Mesendoderm (in vitro differentiated cells): Measurements from ENCODE around the gene KIF24.
"Not testable (repeated sequence)": the region's sequence is repeated elsewhere in the genome, so short reads cannot be mapped to it uniquely, and the experiment has no call there.

ENCODE experiments used
- DNase-seq: peaks from one replicate; pipeline ENCODE4 v3.0.0; 2013
- H2AK5ac ChIP-seq: 2 replicates; pipeline ENCODE4 v1.6.1; 2013; ENCODE audit warnings: low read length, inconsistent platforms
- H2BK120ac ChIP-seq: 2 replicates; pipeline ENCODE4 v1.6.1; 2013; ENCODE audit warnings: low read depth, mild to moderate bottlenecking, low read length, moderate library complexity, mixed read lengths
- H2BK15ac ChIP-seq: replicated peaks from 2 replicates; pipeline ENCODE4 v1.6.1; 2013; ENCODE audit warnings: low read depth, mild to moderate bottlenecking, moderate library complexity
- H2BK5ac ChIP-seq: 2 replicates; pipeline ENCODE4 v1.6.1; 2013; ENCODE audit warnings: low read length, inconsistent platforms
- H3K18ac ChIP-seq: 2 replicates; pipeline ENCODE4 v1.6.1; 2013; ENCODE audit warnings: mild to moderate bottlenecking, low read length, mixed read lengths
- H3K23ac ChIP-seq: one replicate; pipeline ENCODE4 v1.6.1; 2013; ENCODE audit warnings: low read length
- H3K27ac ChIP-seq: 2 replicates; pipeline ENCODE4 v1.5.1; 2013; ENCODE audit warnings: low read depth, mild to moderate bottlenecking, inconsistent platforms, low read length, moderate library complexity
- H3K27me3 ChIP-seq: 2 replicates; pipeline ENCODE4 v1.6.1; 2013; ENCODE audit warnings: low read length, control low read depth, mild to moderate bottlenecking, inconsistent platforms; ENCODE audit not compliant: insufficient read depth, poor library complexity
- H3K36me3 ChIP-seq: 2 replicates; pipeline ENCODE4 v1.6.1; 2013; ENCODE audit warnings: low read length, inconsistent platforms; ENCODE audit not compliant: control insufficient read depth, insufficient read depth
- H3K4ac ChIP-seq: one replicate; pipeline ENCODE4 v1.6.1; 2013; ENCODE audit warnings: low read depth, mild to moderate bottlenecking, low read length, moderate library complexity
- H3K4me1 ChIP-seq: 2 replicates; pipeline ENCODE4 v1.6.1; 2013; ENCODE audit warnings: low read depth, low read length, inconsistent platforms; ENCODE audit not compliant: control insufficient read depth
- H3K4me2 ChIP-seq: 2 replicates; pipeline ENCODE4 v1.6.1; 2013; ENCODE audit warnings: low read length
- H3K4me3 ChIP-seq: 2 replicates; pipeline ENCODE4 v1.5.1; 2013; ENCODE audit warnings: mild to moderate bottlenecking, low read length
- H3K56ac ChIP-seq: one replicate; pipeline ENCODE4 v1.6.1; 2013; ENCODE audit warnings: low read length
- H3K79me1 ChIP-seq: 2 replicates; pipeline ENCODE4 v1.6.1; 2013; ENCODE audit warnings: low read length, inconsistent platforms
- H3K79me2 ChIP-seq: 2 replicates; pipeline ENCODE4 v1.6.1; 2013; ENCODE audit warnings: mild to moderate bottlenecking, low read length; ENCODE audit not compliant: control insufficient read depth, insufficient read depth
- H3K9ac ChIP-seq: 2 replicates; pipeline ENCODE4 v1.6.1; 2013; ENCODE audit warnings: low read length, inconsistent platforms
- H4K5ac ChIP-seq: one replicate; pipeline ENCODE4 v1.6.1; 2013; ENCODE audit warnings: low read length
- H4K8ac ChIP-seq: one replicate; pipeline ENCODE4 v1.6.1; 2013; ENCODE audit warnings: low read depth, mild to moderate bottlenecking, control low read depth, low read length, moderate library complexity
- WGBS: extraction: QIAGEN DNeasy Blood & Tissue Kit; methylation state at CpG from one replicate; pipeline ENCODE4 v1.1.7; 2013; ENCODE audit warnings: low lambda C conversion rate, missing lambda C conversion rate; ENCODE audit not compliant: insufficient coverage; ENCODE audit errors: extremely low coverage; 5-methylcytosine and 5-hydroxymethylcytosine counted together

Gene KIF24

DNA sequence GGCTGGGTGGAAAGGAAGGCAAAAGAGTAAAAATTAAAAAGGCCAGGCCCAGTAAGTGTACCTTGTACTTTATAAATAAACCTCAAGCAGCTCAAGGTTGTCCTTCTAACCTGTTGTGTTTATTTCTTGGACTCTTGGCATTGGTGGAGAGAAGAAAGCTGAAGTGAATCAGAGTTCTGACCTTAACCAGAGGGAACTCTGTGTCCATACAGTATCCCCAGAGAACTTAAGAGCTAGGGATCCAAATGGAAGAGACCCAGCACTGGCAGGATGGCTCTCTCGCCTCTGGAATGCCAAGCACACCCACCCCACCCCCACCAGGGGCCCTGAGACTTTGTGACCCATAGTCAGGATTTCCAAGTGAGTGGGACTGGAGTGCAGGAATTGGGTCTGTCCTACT lies 14.5 kb upstream of the KIF24 start:
- no peaks in the 10 kb centered on the region for H3K4me1 ChIP-seq
- no peak for DNase-seq
- no peak overlapping the region for H3K18ac ChIP-seq
- no peak overlapping the region for H3K56ac ChIP-seq
- no peak overlapping the region for H2BK15ac ChIP-seq
- no peak overlapping the region for H2AK5ac ChIP-seq
- no peak overlapping the region for H3K9ac ChIP-seq
- no peak overlapping the region for H4K8ac ChIP-seq
- no peaks in the 10 kb centered on the region for H3K36me3 ChIP-seq
- H2BK120ac ChIP-seq: no peak overlapping the region
- no peak overlapping the region for H3K27ac ChIP-seq
- WGBS: no CpG with 5 or more reads among the region's 1 CpG
- H4K5ac ChIP-seq: no peak overlapping the region
- H3K79me1 ChIP-seq: no peaks in the 10 kb centered on the region
- H2BK5ac ChIP-seq: no peak overlapping the region
- no peak overlapping the region for H3K23ac ChIP-seq
- H3K4ac ChIP-seq: no peak overlapping the region
- no peaks in the 10 kb centered on the region for H3K79me2 ChIP-seq
- H3K4me2 ChIP-seq: no peak overlapping the region
- no peak overlapping the region for H3K4me3 ChIP-seq
- H3K27me3 ChIP-seq: no peaks in the 10 kb centered on the region

DNA sequence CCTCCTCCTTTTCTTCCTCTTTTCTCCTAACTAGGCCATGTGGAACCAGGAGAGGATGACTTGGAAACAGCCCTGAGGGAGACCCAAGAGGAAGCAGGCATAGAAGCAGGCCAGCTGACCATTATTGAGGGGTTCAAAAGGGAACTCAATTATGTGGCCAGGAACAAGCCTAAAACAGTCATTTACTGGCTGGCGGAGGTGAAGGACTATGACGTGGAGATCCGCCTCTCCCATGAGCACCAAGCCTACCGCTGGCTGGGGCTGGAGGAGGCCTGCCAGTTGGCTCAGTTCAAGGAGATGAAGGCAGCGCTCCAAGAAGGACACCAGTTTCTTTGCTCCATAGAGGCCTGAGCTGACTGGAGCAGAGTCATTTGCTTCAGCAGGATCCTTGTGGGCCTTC lies 14.0 kb upstream of the KIF24 start:
- Histone ChIP-seq H3K79me1 (no peaks in the 10 kb centered on the region), H3K18ac (no peak overlapping the region), H3K56ac (no peak overlapping the region), H3K4me1 (no peaks in the 10 kb centered on the region), H3K4me2 (no peak overlapping the region), H2BK15ac (no peak overlapping the region), H3K9ac (no peak overlapping the region), H3K36me3 (no peaks in the 10 kb centered on the region), H3K4ac (no peak overlapping the region), H3K27me3 (no peaks in the 10 kb centered on the region), H3K79me2 (no peaks in the 10 kb centered on the region), H3K4me3 (no peak overlapping the region), H3K23ac (no peak overlapping the region), H3K27ac (no peak overlapping the region), H4K8ac (no peak overlapping the region), H2BK5ac (no peak overlapping the region), H4K5ac (no peak overlapping the region), H2BK120ac (no peak overlapping the region), H2AK5ac (no peak overlapping the region)
- DNase-seq: no peak
- no CpG with 5 or more reads among the region's 5 CpGs for WGBS

DNA sequence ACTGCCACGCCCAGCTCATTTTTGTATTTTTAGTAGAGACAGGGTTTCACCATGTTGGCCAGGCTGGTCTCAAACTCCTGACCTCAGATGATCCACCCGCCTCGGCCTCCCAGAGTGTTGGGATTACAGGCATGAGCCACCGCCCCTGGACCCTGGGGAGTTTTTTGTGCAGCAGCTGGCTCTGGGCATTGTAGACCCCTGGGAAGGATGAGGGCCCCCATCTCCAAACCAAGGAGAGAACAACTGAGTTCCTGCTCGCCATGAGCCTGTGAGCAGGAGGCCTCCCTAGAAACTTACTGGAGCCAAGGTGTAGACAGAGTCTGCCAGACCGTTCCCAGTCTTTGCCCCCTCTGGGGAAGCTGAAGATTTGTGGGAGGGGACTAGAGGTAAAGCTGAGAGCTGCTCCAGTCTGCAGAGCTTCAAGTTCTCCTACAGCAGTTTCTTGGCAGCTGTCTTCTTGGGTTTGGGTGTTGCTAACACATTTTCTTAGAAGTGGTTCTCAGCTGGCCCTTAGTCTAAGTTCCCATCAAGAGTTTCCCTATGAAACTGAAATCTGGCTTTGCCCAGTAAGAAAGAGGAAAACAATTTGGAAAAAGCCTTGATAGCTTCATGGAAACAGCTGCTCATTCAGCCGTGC lies 12.7 kb upstream of the KIF24 start:
- no peaks in the 10 kb centered on the region for H3K79me1 ChIP-seq
- H2AK5ac ChIP-seq: no peak overlapping the region
- no peak for DNase-seq
- H3K4me3 ChIP-seq: no peak overlapping the region
- no peak overlapping the region for H3K56ac ChIP-seq
- H3K4me2 ChIP-seq: no peak overlapping the region
- H4K8ac ChIP-seq: no peak overlapping the region
- H3K4me1 ChIP-seq: no peaks in the 10 kb centered on the region
- no peaks in the 10 kb centered on the region for H3K27me3 ChIP-seq
- no peaks in the 10 kb centered on the region for H3K36me3 ChIP-seq
- H3K4ac ChIP-seq: no peak overlapping the region
- H2BK120ac ChIP-seq: no peak overlapping the region
- H2BK5ac ChIP-seq: no peak overlapping the region
- H2BK15ac ChIP-seq: no peak overlapping the region
- no peak overlapping the region for H3K27ac ChIP-seq
- WGBS: no CpG with 5 or more reads among the region's 7 CpGs
- H3K79me2 ChIP-seq: no peaks in the 10 kb centered on the region
- no peak overlapping the region for H4K5ac ChIP-seq
- no peak overlapping the region for H3K23ac ChIP-seq
- no peak overlapping the region for H3K9ac ChIP-seq
- no peak overlapping the region for H3K18ac ChIP-seq

DNA sequence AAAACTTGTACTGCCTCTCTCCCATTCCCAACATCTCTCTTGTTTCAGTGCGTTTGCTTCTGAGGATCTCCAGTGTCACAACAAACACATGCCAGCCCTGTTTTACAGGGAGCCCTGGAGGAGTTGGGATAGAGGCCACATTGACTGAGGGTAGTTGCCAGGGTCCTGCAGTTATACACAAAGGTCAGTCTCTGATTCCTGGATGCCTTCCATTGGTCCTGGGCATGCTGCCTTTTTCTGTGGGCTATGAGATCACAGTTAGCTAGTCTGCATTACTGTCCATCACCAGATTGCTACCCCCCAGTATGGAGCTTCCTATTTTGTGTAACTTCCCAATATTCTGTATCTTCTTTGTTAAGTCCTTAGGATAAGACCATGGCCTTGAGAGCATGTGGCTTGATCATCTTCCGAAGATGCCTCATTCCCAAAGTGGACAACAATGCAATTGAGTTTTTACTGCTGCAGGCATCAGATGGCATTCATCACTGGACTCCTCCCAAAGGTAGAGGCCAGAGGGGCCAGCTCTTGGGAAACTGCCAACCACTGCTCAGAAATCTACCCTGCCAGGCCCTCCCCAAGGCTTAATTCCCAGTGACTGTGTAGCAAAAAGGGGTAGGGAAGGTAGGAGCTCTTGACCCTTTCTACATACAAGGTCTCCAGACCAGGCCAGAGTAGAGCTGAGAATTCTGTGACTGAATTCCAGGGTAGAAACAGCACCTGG lies 9.8 kb upstream of the KIF24 start:
- H3K18ac ChIP-seq: no peak overlapping the region
- H3K4ac ChIP-seq: no peak overlapping the region
- no peaks in the 10 kb centered on the region for H3K36me3 ChIP-seq
- no peak overlapping the region for H3K9ac ChIP-seq
- no peak overlapping the region for H2AK5ac ChIP-seq
- H3K27me3 ChIP-seq: no peaks in the 10 kb centered on the region
- H3K4me1 ChIP-seq: peaks cover 15% of the 10 kb centered on the region
- H3K4me3 ChIP-seq: no peak overlapping the region
- H4K5ac ChIP-seq: no peak overlapping the region
- no peak overlapping the region for H4K8ac ChIP-seq
- WGBS: no CpG with 5 or more reads among the region's 2 CpGs
- no peak for DNase-seq
- H2BK120ac ChIP-seq: no peak overlapping the region
- H3K56ac ChIP-seq: no peak overlapping the region
- H3K79me2 ChIP-seq: no peaks in the 10 kb centered on the region
- H3K4me2 ChIP-seq: no peak overlapping the region
- peaks cover 3% of the 10 kb centered on the region for H3K79me1 ChIP-seq
- no peak overlapping the region for H2BK15ac ChIP-seq
- no peak overlapping the region for H2BK5ac ChIP-seq
- no peak overlapping the region for H3K23ac ChIP-seq
- no peak overlapping the region for H3K27ac ChIP-seq

DNA sequence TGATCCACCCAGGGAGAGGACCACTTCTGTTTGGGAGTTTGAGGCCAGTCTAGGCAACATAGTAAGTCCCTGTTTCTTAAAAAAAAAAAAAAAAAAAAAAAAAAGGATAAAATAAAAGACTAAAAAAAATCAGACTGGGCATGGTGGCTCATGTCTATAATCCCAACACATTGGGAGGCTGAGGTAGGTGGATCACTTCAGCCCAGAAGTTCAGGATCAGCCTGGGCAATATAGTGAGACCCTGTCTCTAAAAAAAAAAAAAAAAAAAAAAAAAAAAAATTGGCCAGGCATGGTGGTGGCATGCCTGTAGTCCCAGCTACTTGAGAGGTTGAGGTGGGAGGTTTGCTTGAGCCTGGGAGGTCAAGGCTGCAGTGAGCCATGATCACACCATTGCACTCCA lies 9.0 kb upstream of the KIF24 start:
- H3K18ac ChIP-seq, H2AK5ac ChIP-seq, H2BK5ac ChIP-seq, H3K4ac ChIP-seq, H3K36me3 ChIP-seq, H3K79me2 ChIP-seq, H4K5ac ChIP-seq, H3K23ac ChIP-seq, H2BK15ac ChIP-seq, H2BK120ac ChIP-seq, H3K4me3 ChIP-seq, H3K79me1 ChIP-seq, DNase-seq, H3K9ac ChIP-seq, H3K56ac ChIP-seq, H4K8ac ChIP-seq, H3K4me2 ChIP-seq, H3K27me3 ChIP-seq, H3K27ac ChIP-seq: not testable (repeated sequence)
- H3K4me1 ChIP-seq: peaks cover 15% of the 10 kb centered on the region

DNA sequence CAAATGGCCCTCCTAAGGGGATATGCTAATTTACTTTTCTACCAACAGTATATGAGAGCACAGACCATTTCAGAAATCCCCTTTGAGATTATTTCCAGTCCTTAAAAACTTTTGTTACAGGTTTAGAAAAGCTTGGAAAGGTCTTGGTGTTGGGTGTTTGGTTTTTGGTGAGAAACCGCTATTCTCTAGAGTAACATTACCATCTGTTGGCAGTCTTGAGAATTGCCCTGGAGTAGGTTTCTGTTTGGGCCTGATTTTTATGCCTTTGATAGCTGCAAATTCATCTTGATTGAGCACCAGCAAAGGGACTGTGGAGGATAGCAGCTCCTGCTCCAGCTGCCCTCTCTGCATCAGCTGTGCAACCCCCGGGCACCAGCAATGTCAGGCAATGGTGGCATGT lies 8.3 kb upstream of the KIF24 start:
- H3K36me3 ChIP-seq: no peaks in the 10 kb centered on the region
- peaks cover 4% of the 10 kb centered on the region for H3K79me1 ChIP-seq
- H3K56ac ChIP-seq: no peak overlapping the region
- no peak overlapping the region for H4K8ac ChIP-seq
- H3K9ac ChIP-seq: no peak overlapping the region
- no peaks in the 10 kb centered on the region for H3K79me2 ChIP-seq
- H3K4ac ChIP-seq: no peak overlapping the region
- H3K4me1 ChIP-seq: peaks cover 15% of the 10 kb centered on the region
- H2BK5ac ChIP-seq: no peak overlapping the region
- no peak overlapping the region for H3K4me2 ChIP-seq
- H2BK120ac ChIP-seq: no peak overlapping the region
- H3K27me3 ChIP-seq: no peaks in the 10 kb centered on the region
- no peak overlapping the region for H3K4me3 ChIP-seq
- no CpG with 5 or more reads among the region's 2 CpGs for WGBS
- H3K18ac ChIP-seq: no peak overlapping the region
- H3K23ac ChIP-seq: no peak overlapping the region
- H2BK15ac ChIP-seq: no peak overlapping the region
- H4K5ac ChIP-seq: no peak overlapping the region
- peak; percentile 27 for DNase-seq
- no peak overlapping the region for H3K27ac ChIP-seq
- no peak overlapping the region for H2AK5ac ChIP-seq
